ENCODE data around the gene MCTP2.
"Not testable (repeated sequence)": the region's sequence is repeated elsewhere in the genome, so short reads cannot be mapped to it uniquely, and the experiment has no call there.

Gene MCTP2

GRCh38 chr15:94455297-94455696 is 223.9 kb downstream of the MCTP2 start:
- no peak for DNase-seq (ENCODE audit: low spot score)

GRCh38 chr15:94456226-94456625 is 224.9 kb downstream of the MCTP2 start:
- DNase-seq (ENCODE audit: low spot score): no peak

GRCh38 chr15:94457661-94458060 is 226.3 kb downstream of the MCTP2 start:
- no peak for DNase-seq (ENCODE audit: low spot score)

GRCh38 chr15:94460624-94461023 is 229.3 kb downstream of the MCTP2 start:
- DNase-seq (ENCODE audit: low spot score): no peak

GRCh38 chr15:94467034-94467433 is 235.7 kb downstream of the MCTP2 start:
- DNase-seq (ENCODE audit: low spot score): no peak

- DNase-seq (ENCODE audit: low spot score): no peak
Measured at GRCh38 chr15:94470492-94470891, 239.1 kb downstream of the MCTP2 start.

- no peak for DNase-seq (ENCODE audit: low spot score)
Measured at GRCh38 chr15:94476686-94477085, 245.3 kb downstream of the MCTP2 start.

- DNase-seq (ENCODE audit: low spot score): no peak
Measured at GRCh38 chr15:94477913-94478553, 246.7 kb downstream of the MCTP2 start.

- DNase-seq (ENCODE audit: low spot score): no peak
Measured at GRCh38 chr15:94478763-94479162, 247.4 kb downstream of the MCTP2 start.

GRCh38 chr15:94480289-94480834 is 249.0 kb downstream of the MCTP2 start:
- DNase-seq (ENCODE audit: low spot score): no peak

GRCh38 chr15:94485148-94485719 is 253.9 kb downstream of the MCTP2 start:
- DNase-seq (ENCODE audit: low spot score): no peak

GRCh38 chr15:94487635-94488034 is 256.3 kb downstream of the MCTP2 start:
- DNase-seq (ENCODE audit: low spot score): no peak

GRCh38 chr15:94493176-94493575 is 261.8 kb downstream of the MCTP2 start:
- DNase-seq (ENCODE audit: low spot score): no peak

GRCh38 chr15:94493586-94493985 is 262.2 kb downstream of the MCTP2 start:
- not testable (repeated sequence) for DNase-seq (ENCODE audit: low spot score)

- DNase-seq (ENCODE audit: low spot score): no peak
Measured at GRCh38 chr15:94494732-94495131, 263.4 kb downstream of the MCTP2 start.

- no peak for DNase-seq (ENCODE audit: low spot score)
Measured at GRCh38 chr15:94503293-94503692, 271.9 kb downstream of the MCTP2 start.

- DNase-seq (ENCODE audit: low spot score): no peak
Measured at GRCh38 chr15:94509259-94509658, 277.9 kb downstream of the MCTP2 start.

- no peak for DNase-seq (ENCODE audit: low spot score)
Measured at GRCh38 chr15:94522125-94522524, 290.8 kb downstream of the MCTP2 start.

- no peak for DNase-seq (ENCODE audit: low spot score)
Measured at GRCh38 chr15:94523873-94524272, 292.5 kb downstream of the MCTP2 start.

- no peak for DNase-seq (ENCODE audit: low spot score)
Measured at GRCh38 chr15:94524565-94524964, 293.2 kb downstream of the MCTP2 start.

GRCh38 chr15:94526071-94526689 is 294.8 kb downstream of the MCTP2 start:
- DNase-seq (ENCODE audit: low spot score): no peak

- DNase-seq (ENCODE audit: low spot score): no peak
Measured at GRCh38 chr15:94532226-94532625, 300.9 kb downstream of the MCTP2 start.
